ENCODE measurements around the gene SUMF1. TPM values are rescaled to one million over a fixed set of nuclear protein-coding genes. Genes with fewer than 3 reads are reported as not detected.

SUMF1 gene
- total RNA-seq, 1 experiment from 2014 or later: 24.0 TPM

- Histone ChIP-seq H3K4me3 (no peak overlapping the region), H3K36me3 (no peaks in the 10 kb centered on the region), H3K9me3 (replicated peaks) (no peaks in the 10 kb centered on the region), H3K27ac (no peak overlapping the region), H3K4me1 (replicated peaks) (0 out of 2 replicates have a peak, but pooled peaks cover 3% of the 10 kb centered on the region), H3K27me3 (replicated peaks) (no peaks in the 10 kb centered on the region)
- no peak for DNase-seq (ENCODE audit: low read depth in 1 of 2, low spot score in 2 of 2)
Observed at GRCh38 chr3:4311496-4311895, 155.6 kb downstream of the SUMF1 start.

Other genes with a start within 250 kb of the SUMF1 start
- gene SETMAR, start 163.9 kb downstream of the SUMF1 start, total RNA-seq (2014; rRNA removed; shearing (Covaris generic)): 4.1 and 6.0 TPM in 2 replicates
- gene ITPR1, start 26.1 kb upstream of the SUMF1 start, total RNA-seq (2014; rRNA removed; shearing (Covaris generic)): 7.5 and 9.7 TPM in 2 replicates

Measured in SJSA1 (cell line).